ENCODE measurements around the gene KLK3.

GRCh38 chr19:50832666-50833065, 22.0 kb upstream of the KLK3 start:
- TF ChIP-seq SPI1 (IDR thresholded peaks at IDR 0.05; ENCODE audit: borderline replicate concordance, low read depth) (no peak), POLR2AphosphoS5 (IDR thresholded peaks at IDR 0.05; ENCODE audit: low read depth) (no peak)
- TF ChIP-seq, protein P1, sequence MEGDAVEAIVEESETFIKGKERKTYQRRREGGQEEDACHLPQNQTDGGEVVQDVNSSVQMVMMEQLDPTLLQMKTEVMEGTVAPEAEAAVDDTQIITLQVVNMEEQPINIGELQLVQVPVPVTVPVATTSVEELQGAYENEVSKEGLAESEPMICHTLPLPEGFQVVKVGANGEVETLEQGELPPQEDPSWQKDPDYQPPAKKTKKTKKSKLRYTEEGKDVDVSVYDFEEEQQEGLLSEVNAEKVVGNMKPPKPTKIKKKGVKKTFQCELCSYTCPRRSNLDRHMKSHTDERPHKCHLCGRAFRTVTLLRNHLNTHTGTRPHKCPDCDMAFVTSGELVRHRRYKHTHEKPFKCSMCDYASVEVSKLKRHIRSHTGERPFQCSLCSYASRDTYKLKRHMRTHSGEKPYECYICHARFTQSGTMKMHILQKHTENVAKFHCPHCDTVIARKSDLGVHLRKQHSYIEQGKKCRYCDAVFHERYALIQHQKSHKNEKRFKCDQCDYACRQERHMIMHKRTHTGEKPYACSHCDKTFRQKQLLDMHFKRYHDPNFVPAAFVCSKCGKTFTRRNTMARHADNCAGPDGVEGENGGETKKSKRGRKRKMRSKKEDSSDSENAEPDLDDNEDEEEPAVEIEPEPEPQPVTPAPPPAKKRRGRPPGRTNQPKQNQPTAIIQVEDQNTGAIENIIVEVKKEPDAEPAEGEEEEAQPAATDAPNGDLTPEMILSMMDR (IDR thresholded peaks at IDR 0.05; ENCODE audit: insufficient read depth, low read length) = no peak

Data from HL-60 (cell line).